GM12891 (cell line): ENCODE data around the gene YIPF4.
"Not testable (repeated sequence)": the region's sequence is repeated elsewhere in the genome, so short reads cannot be mapped to it uniquely, and the experiment has no call there.

Source experiments
- PAX5 ChIP-seq: IDR thresholded peaks from 2 replicates; pipeline ENCODE4 v1.6.1; 2011; ENCODE audit warnings: low read length, moderate library complexity, mild to moderate bottlenecking; ENCODE audit not compliant: insufficient read depth, severe bottlenecking
- POLR2A ChIP-seq: IDR thresholded peaks from 2 replicates; pipeline ENCODE4 v1.6.1; 2011; ENCODE audit warnings: low read depth, low read length, control low read depth
- POLR2AphosphoS5 ChIP-seq: IDR thresholded peaks from 2 replicates; pipeline ENCODE4 v1.6.1; 2011; ENCODE audit warnings: low read depth, low read length, control low read depth
- SPI1 ChIP-seq: IDR thresholded peaks from 2 replicates; pipeline ENCODE4 v1.6.1; 2011; ENCODE audit warnings: low read depth, low read length, control low read depth
- TAF1 ChIP-seq: IDR thresholded peaks from 2 replicates; pipeline ENCODE4 v1.6.1; 2011; ENCODE audit warnings: low read depth, low read length, control low read depth

DNA sequence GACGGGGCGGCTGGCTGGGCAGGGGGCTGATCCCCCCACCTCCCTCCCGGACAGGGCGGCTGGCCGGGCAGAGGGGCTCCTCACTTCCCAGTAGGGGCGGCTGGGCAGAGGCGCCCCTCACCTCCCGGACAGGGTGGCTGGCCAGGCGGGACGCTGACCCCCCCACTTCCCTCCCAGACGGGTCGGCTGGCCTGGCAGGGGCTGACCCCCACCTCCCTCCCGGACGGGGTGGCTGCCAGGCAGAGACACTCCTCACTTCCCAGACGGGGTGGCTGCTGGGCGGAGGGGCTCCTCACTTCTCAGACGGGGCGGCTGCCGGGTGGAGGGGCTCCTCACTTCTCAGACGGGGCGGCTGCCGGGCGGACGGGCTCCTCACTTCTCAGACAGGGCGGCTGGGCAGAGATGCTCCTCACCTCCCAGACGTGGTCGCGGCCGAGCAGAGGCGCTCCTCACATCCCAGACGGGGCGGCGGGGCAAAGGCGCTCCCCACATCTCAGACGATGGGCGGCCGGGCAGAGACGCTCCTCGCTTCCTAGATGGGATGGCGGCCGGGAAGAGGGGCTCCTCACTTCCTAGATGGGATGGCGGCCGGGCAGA, 16.4 kb downstream of the YIPF4 start:
- not testable (repeated sequence) for TF ChIP-seq POLR2A, POLR2AphosphoS5, SPI1, TAF1, PAX5
